Memory B cell (primary cell): ENCODE data around the gene UNK.

Experiments used
- ATAC-seq: fragments of 150-1000 bp; cut with Tn5 transposase; 2 replicates; pipeline ENCODE4 v1.10.0; 2021; ENCODE audit warnings: low read depth, mild to moderate bottlenecking, moderate library complexity
- DNase-seq, 2 donors: peaks; one replicate each; pipeline ENCODE4 v3.0.0; 2022; ENCODE audit warnings: low spot score in 2 of 2
- H3K27ac Mint-ChIP-seq: one replicate; pipeline ENCODE4 v1.8.0; 2022; ENCODE audit warnings: mild to moderate bottlenecking, moderate library complexity, mixed read lengths
- H3K27me3 Mint-ChIP-seq: one replicate; pipeline ENCODE4 v1.8.0; 2022; ENCODE audit warnings: mixed read lengths
- H3K36me3 Mint-ChIP-seq: one replicate; pipeline ENCODE4 v1.8.0; 2022; ENCODE audit warnings: mild to moderate bottlenecking, mixed read lengths
- H3K4me1 Mint-ChIP-seq: one replicate; pipeline ENCODE4 v1.8.0; 2022; ENCODE audit warnings: mixed read lengths
- H3K4me3 Mint-ChIP-seq: one replicate; pipeline ENCODE4 v1.8.0; 2022; ENCODE audit warnings: mild to moderate bottlenecking, moderate library complexity, mixed read lengths
- H3K9me3 Mint-ChIP-seq: one replicate; pipeline ENCODE4 v1.8.0; 2022; ENCODE audit warnings: mixed read lengths

The UNK gene

GRCh38 chr17:75750661-75751423 lies 33.8 kb upstream of the UNK start:
- H3K27ac Mint-ChIP-seq: no peak overlapping the region
- no peak for ATAC-seq
- peak overlapping the region; percentile 15 for H3K4me3 Mint-ChIP-seq
- DNase-seq: no peak
- H3K9me3 Mint-ChIP-seq: no peaks in the 10 kb centered on the region
- H3K4me1 Mint-ChIP-seq: peaks cover 17% of the 10 kb centered on the region
- no peaks in the 10 kb centered on the region for H3K36me3 Mint-ChIP-seq
- peaks cover 4% of the 10 kb centered on the region for H3K27me3 Mint-ChIP-seq

- H3K4me1 Mint-ChIP-seq: peaks cover 17% of the 10 kb centered on the region
- no peak overlapping the region for H3K4me3 Mint-ChIP-seq
- no peaks in the 10 kb centered on the region for H3K9me3 Mint-ChIP-seq
- H3K36me3 Mint-ChIP-seq: no peaks in the 10 kb centered on the region
- peaks cover 4% of the 10 kb centered on the region for H3K27me3 Mint-ChIP-seq
- no peak overlapping the region for H3K27ac Mint-ChIP-seq
- DNase-seq (no peak), ATAC-seq (no peak)
Measured at GRCh38 chr17:75751676-75752404, 32.8 kb upstream of the UNK start.

- H3K4me1 Mint-ChIP-seq: peaks cover 17% of the 10 kb centered on the region
- H3K36me3 Mint-ChIP-seq: no peaks in the 10 kb centered on the region
- ATAC-seq (no peak), DNase-seq (no peak)
- peak overlapping the region; percentile 30 for H3K4me3 Mint-ChIP-seq
- peaks cover 4% of the 10 kb centered on the region for H3K27me3 Mint-ChIP-seq
- H3K27ac Mint-ChIP-seq: no peak overlapping the region
- no peaks in the 10 kb centered on the region for H3K9me3 Mint-ChIP-seq
Measured at GRCh38 chr17:75752405-75752709, 32.2 kb upstream of the UNK start.

- Mint-ChIP-seq H3K27me3 (peaks cover 2% of the 10 kb centered on the region), H3K27ac (no peak overlapping the region), H3K4me1 (peaks cover 13% of the 10 kb centered on the region), H3K4me3 (peak overlapping the region; percentile 77), H3K36me3 (no peaks in the 10 kb centered on the region), H3K9me3 (no peaks in the 10 kb centered on the region)
- peak; percentile 17 for ATAC-seq
- DNase-seq: no peak
Measured at GRCh38 chr17:75752802-75753513, 31.6 kb upstream of the UNK start.

- peak overlapping the region; percentile 77 for H3K4me3 Mint-ChIP-seq
- H3K27me3 Mint-ChIP-seq: peaks cover 2% of the 10 kb centered on the region
- ATAC-seq (peak; percentile 82), DNase-seq (peak; percentile 76 to 83)
- H3K9me3 Mint-ChIP-seq: no peaks in the 10 kb centered on the region
- H3K27ac Mint-ChIP-seq: no peak overlapping the region
- peaks cover 13% of the 10 kb centered on the region for H3K4me1 Mint-ChIP-seq
- H3K36me3 Mint-ChIP-seq: peaks cover 1% of the 10 kb centered on the region
Measured at GRCh38 chr17:75753514-75754377, 30.9 kb upstream of the UNK start.

GRCh38 chr17:75754378-75755204 lies 30.0 kb upstream of the UNK start:
- Mint-ChIP-seq H3K27ac (peak overlapping the region; percentile 69), H3K4me1 (peaks cover 13% of the 10 kb centered on the region), H3K36me3 (peaks cover 1% of the 10 kb centered on the region), H3K4me3 (peak overlapping the region; percentile 73), H3K9me3 (no peaks in the 10 kb centered on the region), H3K27me3 (peaks cover 2% of the 10 kb centered on the region)
- ATAC-seq (no peak), DNase-seq (no peak)

GRCh38 chr17:75755205-75755901 lies 29.3 kb upstream of the UNK start:
- no peak for ATAC-seq
- H3K4me3 Mint-ChIP-seq: peak overlapping the region; percentile 73
- H3K4me1 Mint-ChIP-seq: peaks cover 8% of the 10 kb centered on the region
- peaks cover 1% of the 10 kb centered on the region for H3K36me3 Mint-ChIP-seq
- no peak for DNase-seq
- peaks cover 2% of the 10 kb centered on the region for H3K27me3 Mint-ChIP-seq
- H3K27ac Mint-ChIP-seq: peak overlapping the region; percentile 69
- no peaks in the 10 kb centered on the region for H3K9me3 Mint-ChIP-seq

- no peak overlapping the region for H3K27ac Mint-ChIP-seq
- H3K4me1 Mint-ChIP-seq: peaks cover 8% of the 10 kb centered on the region
- ATAC-seq: no peak
- DNase-seq: no peak
- peaks cover 2% of the 10 kb centered on the region for H3K27me3 Mint-ChIP-seq
- H3K36me3 Mint-ChIP-seq: peaks cover 1% of the 10 kb centered on the region
- no peak overlapping the region for H3K4me3 Mint-ChIP-seq
- H3K9me3 Mint-ChIP-seq: no peaks in the 10 kb centered on the region
Measured at GRCh38 chr17:75755990-75756389, 28.6 kb upstream of the UNK start.

GRCh38 chr17:75756451-75757085 lies 28.0 kb upstream of the UNK start:
- H3K9me3 Mint-ChIP-seq: no peaks in the 10 kb centered on the region
- H3K27ac Mint-ChIP-seq: no peak overlapping the region
- no peak for ATAC-seq
- H3K4me1 Mint-ChIP-seq: peaks cover 8% of the 10 kb centered on the region
- H3K36me3 Mint-ChIP-seq: peaks cover 1% of the 10 kb centered on the region
- DNase-seq: no peak
- H3K4me3 Mint-ChIP-seq: no peak overlapping the region
- H3K27me3 Mint-ChIP-seq: peaks cover 2% of the 10 kb centered on the region

GRCh38 chr17:75757086-75757681 lies 27.4 kb upstream of the UNK start:
- no peak for DNase-seq
- ATAC-seq: no peak
- H3K4me1 Mint-ChIP-seq: peaks cover 8% of the 10 kb centered on the region
- H3K9me3 Mint-ChIP-seq: no peaks in the 10 kb centered on the region
- peaks cover 2% of the 10 kb centered on the region for H3K27me3 Mint-ChIP-seq
- H3K36me3 Mint-ChIP-seq: peaks cover 1% of the 10 kb centered on the region
- H3K27ac Mint-ChIP-seq: no peak overlapping the region
- no peak overlapping the region for H3K4me3 Mint-ChIP-seq

- H3K36me3 Mint-ChIP-seq: peaks cover 1% of the 10 kb centered on the region
- DNase-seq (no peak), ATAC-seq (no peak)
- H3K4me1 Mint-ChIP-seq: peaks cover 10% of the 10 kb centered on the region
- no peak overlapping the region for H3K4me3 Mint-ChIP-seq
- no peaks in the 10 kb centered on the region for H3K9me3 Mint-ChIP-seq
- no peak overlapping the region for H3K27ac Mint-ChIP-seq
- peaks cover 2% of the 10 kb centered on the region for H3K27me3 Mint-ChIP-seq
Measured at GRCh38 chr17:75758131-75758905, 26.3 kb upstream of the UNK start.
